Measurements from ENCODE around the gene CD2AP. TPM values are rescaled to one million over a fixed set of nuclear protein-coding genes. Genes with fewer than 3 reads are reported as not detected.

Gene CD2AP
- total and polyA plus RNA-seq, 9 of the 15 experiments (the other 6 are each of a cell fraction or from before 2014, with no cell fraction given) = 9.4 to 69.7 (median 38.7) TPM

- no peaks in the 10 kb centered on the region for H3K4me1 ChIP-seq (replicated peaks in 1 of 2; ENCODE audit: control insufficient read depth in 2 of 2, insufficient read depth in 2 of 2, low read length in 2 of 2)
- FAIRE-seq (peak; percentile 73), DNase-seq (ENCODE audit: extremely low read depth in 1 of 4, low spot score in 3 of 4) (peak in 1 of 4 experiments; percentile 31), ATAC-seq (peak; percentile 62; the same call in 2 of the 3 replicates)
- no peak for TF ChIP-seq NRF1 (conservative IDR thresholded peaks at IDR 0.05 in 1 of 2, IDR thresholded peaks at IDR 0.05 in 1 of 2)
- peak; percentile 53 for TF ChIP-seq LEF1 (IDR thresholded peaks at IDR 0.05)
- TF ChIP-seq NCOA4 (IDR thresholded peaks at IDR 0.05; ENCODE audit: partially characterized antibody) = no peak
- no peak for TF ChIP-seq TFAP4 (CRISPR knock-in tag; IDR thresholded peaks at IDR 0.05; ENCODE audit: borderline replicate concordance)
- TF ChIP-seq SMC3 (conservative IDR thresholded peaks at IDR 0.05; ENCODE audit: insufficient read depth, low read depth, low read length) = no peak
- TF ChIP-seq MYBL2 (IDR thresholded peaks at IDR 0.05; ENCODE audit: low read depth) = no peak
- TF ChIP-seq MYBL2 (CRISPR knock-in tag; IDR thresholded peaks at IDR 0.05; ENCODE audit: borderline replicate concordance) = no peak
- TF ChIP-seq TCF7 (IDR thresholded peaks at IDR 0.05; ENCODE audit: borderline replicate concordance) = peak; percentile 46; the same call in 1 of the 2 replicates
- peak; percentile 41 for TF ChIP-seq MEIS2 (IDR thresholded peaks at IDR 0.05; ENCODE audit: partially characterized antibody)
- no peak for TF ChIP-seq CEBPG (CRISPR knock-in tag; IDR thresholded peaks at IDR 0.05)
- peak in 1 of 2 experiments; percentile 65; a peak in 2 of 4 replicates for TF ChIP-seq CEBPG (tag; conservative IDR thresholded peaks at IDR 0.05 in 1 of 2, IDR thresholded peaks at IDR 0.05 in 1 of 2)
- TF ChIP-seq MITF (IDR thresholded peaks at IDR 0.05) = no peak
- no peak for TF ChIP-seq PTBP1 (IDR thresholded peaks at IDR 0.05; ENCODE audit: low read depth, low read length)
- TF ChIP-seq RUNX1 (IDR thresholded peaks at IDR 0.05; ENCODE audit: low read depth) = no peak
- intact Hi-C loops (cut with micrococcal nuclease) (no loop called here), in situ Hi-C loops (cut with MboI) (no loop called here)
- peaks cover 2% of the 10 kb centered on the region; the same call in 1 of the 2 replicates for H3K9me3 ChIP-seq (replicated peaks; ENCODE audit: control insufficient read depth, insufficient read depth, low read depth, low read length)
- no peak overlapping the region for H3K4me3 ChIP-seq
- H3K27me3 ChIP-seq (ENCODE audit: control insufficient read depth in 2 of 2, insufficient read depth in 2 of 2, low read length in 2 of 2) = no peaks in the 10 kb centered on the region
- POLR2A ChIA-PET = interaction anchor here (0.6 kb wide), 1 partner anchor 1003 kb away, joined by 3 read pairs; no protein-coding TSS in a partner anchor
- no peak overlapping the region for H3K27ac ChIP-seq (ENCODE audit: extremely low read depth, low read depth, low read length)
- no TSS peak for BruUV-seq (replicated peaks)
- no peak overlapping the region for H3K4me2 ChIP-seq (ENCODE audit: insufficient read depth, low read length)
- no peaks in the 10 kb centered on the region for H3K36me3 ChIP-seq (ENCODE audit: control insufficient read depth, insufficient read depth, low read length)
- peak overlapping the region; percentile 43 for H2AFZ ChIP-seq (ENCODE audit: low read depth, low read length)
- no peaks in the 10 kb centered on the region for H4K20me1 ChIP-seq (replicated peaks; ENCODE audit: control insufficient read depth, insufficient read depth, low read length)
- no peak overlapping the region for H3K9ac ChIP-seq (ENCODE audit: insufficient read depth in 1 of 2, low read depth in 2 of 2, low read length in 2 of 2)
- H3K9me1 ChIP-seq (ENCODE audit: control insufficient read depth, insufficient read depth, low read length) = no peaks in the 10 kb centered on the region
- CTCF ChIA-PET (ENCODE audit: low intra/inter-chr PET ratio) = no interaction called here
- 15% methylated on average over 3 of the region's 3 CpGs for WGBS (ENCODE audit: insufficient coverage, low coverage, missing lambda C conversion rate)
- no peaks in the 10 kb centered on the region for H3K79me2 ChIP-seq (ENCODE audit: control insufficient read depth, insufficient read depth, low read length)
These were observed 30.8 kb upstream of the CD2AP start for GRCh38 chr6:47446669-47447330.
